GM23338 (cell line): ENCODE data around the gene NEUROG3. TPM values are rescaled to one million over a fixed set of nuclear protein-coding genes. Genes with fewer than 3 reads are reported as not detected.

Experiments
- ATAC-seq: fragments of 200-7000 bp; cut with Tn5 transposase; 3 replicates; pipeline ENCODE4 v1.9.1; 2020
- DNase-seq: peaks from one replicate; pipeline ENCODE4 v3.0.0-alpha.2; 2015; ENCODE audit warnings: low spot score
- H2AFZ ChIP-seq: fragments of 200-600 bp; sonication (generic); 2 replicates; pipeline ENCODE4 v1.8.0; 2016; ENCODE audit warnings: antibody characterized with exemption, mild to moderate bottlenecking, moderate library complexity
- H3F3A ChIP-seq: fragments of 200-600 bp; sonication (generic); replicated peaks from 2 replicates; pipeline ENCODE4 v1.8.0; 2017; ENCODE audit warnings: antibody characterized with exemption, mixed run types, low read depth
- H3K27ac ChIP-seq: fragments of 200-600 bp; sonication (generic); 2 replicates; pipeline ENCODE4 v1.6.1; 2016; ENCODE audit warnings: low read depth
- H3K27me3 ChIP-seq: fragments of 200-600 bp; sonication (generic); 2 replicates; pipeline ENCODE4 v1.8.0; 2016; ENCODE audit warnings: mild to moderate bottlenecking, mixed run types, moderate library complexity; ENCODE audit not compliant: insufficient read depth
- H3K36me3 ChIP-seq: fragments of 200-600 bp; sonication (generic); 2 replicates; pipeline ENCODE4 v1.8.0; 2016; ENCODE audit warnings: mild to moderate bottlenecking; ENCODE audit not compliant: insufficient read depth
- H3K4me1 ChIP-seq: fragments of 200-600 bp; sonication (generic); 2 replicates; pipeline ENCODE4 v1.8.0; 2016; ENCODE audit warnings: mild to moderate bottlenecking, moderate library complexity; ENCODE audit not compliant: insufficient read depth
- H3K4me2 ChIP-seq: fragments of 200-600 bp; sonication (generic); 2 replicates; pipeline ENCODE4 v1.7.1; 2017; ENCODE audit warnings: mixed run types
- H3K4me3 ChIP-seq: fragments of 200-600 bp; sonication (generic); 2 replicates; pipeline ENCODE4 v1.6.1; 2016; ENCODE audit warnings: mixed run types
- H3K79me2 ChIP-seq: fragments of 200-600 bp; sonication (generic); replicated peaks from 2 replicates; pipeline ENCODE4 v1.8.0; 2017; ENCODE audit warnings: mild to moderate bottlenecking; ENCODE audit not compliant: insufficient read depth
- H3K9me2 ChIP-seq: fragments of 200-600 bp; sonication (generic); 2 replicates; pipeline ENCODE4 v1.8.0; 2017; ENCODE audit not compliant: insufficient read depth
- H4K20me1 ChIP-seq: fragments of 200-600 bp; sonication (generic); replicated peaks from 2 replicates; pipeline ENCODE4 v1.8.0; 2017; ENCODE audit warnings: mild to moderate bottlenecking; ENCODE audit not compliant: insufficient read depth
- H3K27ac Mint-ChIP-seq: 2 replicates; pipeline ENCODE4 v1.8.0; 2020; ENCODE audit warnings: inconsistent platforms, mild to moderate bottlenecking, moderate library complexity, mixed read lengths
- H3K27me3 Mint-ChIP-seq: 3 replicates; pipeline ENCODE4 v1.8.0; 2022; ENCODE audit warnings: low read depth, mild to moderate bottlenecking, moderate library complexity, mixed read lengths, inconsistent platforms; ENCODE audit not compliant: insufficient read depth, poor library complexity
- H3K36me3 Mint-ChIP-seq: 3 replicates; pipeline ENCODE4 v1.8.0; 2021; ENCODE audit warnings: low read depth, mild to moderate bottlenecking, inconsistent platforms, moderate library complexity, mixed read lengths
- H3K4me1 Mint-ChIP-seq: 3 replicates; pipeline ENCODE4 v1.8.0; 2020; ENCODE audit warnings: mild to moderate bottlenecking, inconsistent platforms, mixed read lengths
- H3K4me3 Mint-ChIP-seq: 3 replicates; pipeline ENCODE4 v1.8.0; 2021; ENCODE audit warnings: moderate library complexity, mild to moderate bottlenecking, inconsistent platforms, mixed read lengths
- H3K9me3 Mint-ChIP-seq: 3 replicates; pipeline ENCODE4 v1.8.0; 2020; ENCODE audit warnings: moderate library complexity, mild to moderate bottlenecking, inconsistent platforms, mixed read lengths
- CREB1 ChIP-seq: fragments of 250-450 bp; sonication (Bioruptor Pico); IDR thresholded peaks from 2 replicates; pipeline ENCODE4 v1.5.0; 2020; ENCODE audit warnings: low read depth, mild to moderate bottlenecking, moderate library complexity
- EZH2 ChIP-seq: fragments of 200-600 bp; sonication (generic); IDR thresholded peaks from one replicate; pipeline ENCODE4 v1.8.0; 2017; ENCODE audit warnings: antibody characterized with exemption, mild to moderate bottlenecking, low read depth; ENCODE audit not compliant: unreplicated experiment
- EZH2phosphoT487 ChIP-seq: fragments of 200-600 bp; sonication (generic); IDR thresholded peaks from one replicate; pipeline ENCODE4 v1.8.1; 2018; ENCODE audit warnings: antibody characterized with exemption; ENCODE audit not compliant: unreplicated experiment
- JUNB ChIP-seq: IDR thresholded peaks from one replicate; pipeline ENCODE4 v1.6.1; 2016; ENCODE audit warnings: antibody characterized with exemption; ENCODE audit not compliant: unreplicated experiment
- NANOG ChIP-seq: IDR thresholded peaks from 2 replicates; pipeline ENCODE4 v1.6.1; 2016; ENCODE audit warnings: antibody characterized with exemption, borderline replicate concordance
- POLR2AphosphoS5 ChIP-seq: IDR thresholded peaks from 2 replicates; pipeline ENCODE4 v1.6.1; 2016; ENCODE audit warnings: antibody characterized with exemption, low read depth
- STAT1 ChIP-seq: IDR thresholded peaks from one replicate; pipeline ENCODE4 v1.6.1; 2016; ENCODE audit warnings: antibody characterized with exemption; ENCODE audit not compliant: unreplicated experiment
- ZNF114 ChIP-seq: fragments of 250-450 bp; sonication (Bioruptor Pico); IDR thresholded peaks from 2 replicates; pipeline ENCODE4 v1.5.0; 2020; ENCODE audit warnings: mild to moderate bottlenecking, moderate library complexity
- ZNF331 ChIP-seq: fragments of 250-450 bp; sonication (Bioruptor Pico); IDR thresholded peaks from 2 replicates; pipeline ENCODE4 v1.5.0; 2020; ENCODE audit warnings: low read depth, mild to moderate bottlenecking, moderate library complexity
- polyA plus RNA-seq: library from polyadenylated mRNA; unstranded; fragments of >200 nt; fragmentation: Nextera tagmentation; extraction: Ambion mirVana; gene quantifications from 2 replicates; pipeline ENCODE4 v1.2.1, GENCODE V29; 2016
- total RNA-seq: library from RNA; depleted of rRNA; stranded (reverse); fragments of >200 nt; shearing (Covaris generic); gene quantifications from 2 replicates; pipeline ENCODE4 v1.2.3, GENCODE V29; 2014
- TF ChIP-seq, protein P1 (sequence below), 2 experiments: fragments of 200-600 bp in 1 of 2; sonication (generic) in 1 of 2; conservative IDR thresholded peaks; 2 replicates each; pipeline versions ENCODE4 v1.5.1 to v1.6.1; 2016 to 2017; ENCODE audit warnings: antibody characterized with exemption in 2 of 2, low read depth in 2 of 2, mild to moderate bottlenecking in 2 of 2, moderate library complexity in 1 of 2
- TF ChIP-seq, protein P2 (sequence below): fragments of 250-450 bp; sonication (Bioruptor Pico); IDR thresholded peaks from 2 replicates; pipeline ENCODE4 v1.5.0; 2020; ENCODE audit warnings: mild to moderate bottlenecking, moderate library complexity
- TF ChIP-seq, protein P3 (sequence below): IDR thresholded peaks from one replicate; pipeline ENCODE4 v1.6.1; 2018; ENCODE audit warnings: antibody characterized with exemption; ENCODE audit not compliant: unreplicated experiment
- TF ChIP-seq, protein P4 (sequence below): IDR thresholded peaks from 2 replicates; pipeline ENCODE4 v1.6.1; 2016; ENCODE audit warnings: antibody characterized with exemption

Gene NEUROG3
- total and polyA plus RNA-seq, 2 experiments from 2014 or later, result not detected

DNA sequence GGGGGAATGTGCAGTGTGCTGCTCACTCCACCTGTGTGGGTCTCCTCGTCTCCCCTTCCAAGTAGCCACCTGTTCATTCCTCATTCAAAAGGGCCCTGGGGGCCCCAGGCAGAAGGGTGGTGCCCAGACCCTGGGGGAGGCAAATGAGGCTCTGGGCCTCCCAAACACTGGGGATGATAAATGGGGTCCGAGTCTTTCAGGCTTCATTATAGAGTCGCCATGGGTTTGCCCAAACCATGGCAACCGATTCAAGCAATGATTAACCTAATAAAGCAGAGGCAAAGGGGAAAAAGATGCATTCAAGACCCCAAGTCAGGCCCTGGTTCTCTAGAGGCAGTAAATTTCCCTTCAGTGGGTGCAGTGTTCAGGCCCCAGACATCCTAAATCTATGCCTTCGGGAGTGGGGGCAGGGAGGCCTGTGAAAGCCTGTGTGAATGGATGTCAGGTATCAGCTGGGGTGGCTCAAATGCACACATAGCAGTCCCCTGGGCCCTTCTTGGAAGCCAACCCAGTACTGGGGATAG is 10.4 kb downstream of the NEUROG3 start:
- Mint-ChIP-seq H3K36me3 (no peaks in the 10 kb centered on the region), H3K4me1 (peaks cover 11% of the 10 kb centered on the region; the same call in 2 of the 3 replicates), H3K4me3 (no peak overlapping the region), H3K27ac (no peak overlapping the region), H3K27me3 (peaks cover 38% of the 10 kb centered on the region), H3K9me3 (peaks cover under 1% of the 10 kb centered on the region; the same call in 1 of the 3 replicates)
- no peak overlapping the region for H3K4me2 ChIP-seq
- H3F3A ChIP-seq, result no peaks in the 10 kb centered on the region
- no peaks in the 10 kb centered on the region for H3K36me3 ChIP-seq
- H4K20me1 ChIP-seq, result peaks cover 5% of the 10 kb centered on the region
- TF ChIP-seq STAT1, result no peak
- TF ChIP-seq, protein P1, sequence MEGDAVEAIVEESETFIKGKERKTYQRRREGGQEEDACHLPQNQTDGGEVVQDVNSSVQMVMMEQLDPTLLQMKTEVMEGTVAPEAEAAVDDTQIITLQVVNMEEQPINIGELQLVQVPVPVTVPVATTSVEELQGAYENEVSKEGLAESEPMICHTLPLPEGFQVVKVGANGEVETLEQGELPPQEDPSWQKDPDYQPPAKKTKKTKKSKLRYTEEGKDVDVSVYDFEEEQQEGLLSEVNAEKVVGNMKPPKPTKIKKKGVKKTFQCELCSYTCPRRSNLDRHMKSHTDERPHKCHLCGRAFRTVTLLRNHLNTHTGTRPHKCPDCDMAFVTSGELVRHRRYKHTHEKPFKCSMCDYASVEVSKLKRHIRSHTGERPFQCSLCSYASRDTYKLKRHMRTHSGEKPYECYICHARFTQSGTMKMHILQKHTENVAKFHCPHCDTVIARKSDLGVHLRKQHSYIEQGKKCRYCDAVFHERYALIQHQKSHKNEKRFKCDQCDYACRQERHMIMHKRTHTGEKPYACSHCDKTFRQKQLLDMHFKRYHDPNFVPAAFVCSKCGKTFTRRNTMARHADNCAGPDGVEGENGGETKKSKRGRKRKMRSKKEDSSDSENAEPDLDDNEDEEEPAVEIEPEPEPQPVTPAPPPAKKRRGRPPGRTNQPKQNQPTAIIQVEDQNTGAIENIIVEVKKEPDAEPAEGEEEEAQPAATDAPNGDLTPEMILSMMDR (conservative IDR thresholded peaks at IDR 0.05; ENCODE audit: low read depth in 2 of 2), result no peak
- no peak for TF ChIP-seq CREB1 (CRISPR knock-in tag)
- no peak for TF ChIP-seq NANOG
- TF ChIP-seq JUNB, result no peak
- TF ChIP-seq ZNF331 (CRISPR knock-in tag), result no peak
- no peak for TF ChIP-seq ZNF114 (CRISPR knock-in tag)
- TF ChIP-seq, protein P2, sequence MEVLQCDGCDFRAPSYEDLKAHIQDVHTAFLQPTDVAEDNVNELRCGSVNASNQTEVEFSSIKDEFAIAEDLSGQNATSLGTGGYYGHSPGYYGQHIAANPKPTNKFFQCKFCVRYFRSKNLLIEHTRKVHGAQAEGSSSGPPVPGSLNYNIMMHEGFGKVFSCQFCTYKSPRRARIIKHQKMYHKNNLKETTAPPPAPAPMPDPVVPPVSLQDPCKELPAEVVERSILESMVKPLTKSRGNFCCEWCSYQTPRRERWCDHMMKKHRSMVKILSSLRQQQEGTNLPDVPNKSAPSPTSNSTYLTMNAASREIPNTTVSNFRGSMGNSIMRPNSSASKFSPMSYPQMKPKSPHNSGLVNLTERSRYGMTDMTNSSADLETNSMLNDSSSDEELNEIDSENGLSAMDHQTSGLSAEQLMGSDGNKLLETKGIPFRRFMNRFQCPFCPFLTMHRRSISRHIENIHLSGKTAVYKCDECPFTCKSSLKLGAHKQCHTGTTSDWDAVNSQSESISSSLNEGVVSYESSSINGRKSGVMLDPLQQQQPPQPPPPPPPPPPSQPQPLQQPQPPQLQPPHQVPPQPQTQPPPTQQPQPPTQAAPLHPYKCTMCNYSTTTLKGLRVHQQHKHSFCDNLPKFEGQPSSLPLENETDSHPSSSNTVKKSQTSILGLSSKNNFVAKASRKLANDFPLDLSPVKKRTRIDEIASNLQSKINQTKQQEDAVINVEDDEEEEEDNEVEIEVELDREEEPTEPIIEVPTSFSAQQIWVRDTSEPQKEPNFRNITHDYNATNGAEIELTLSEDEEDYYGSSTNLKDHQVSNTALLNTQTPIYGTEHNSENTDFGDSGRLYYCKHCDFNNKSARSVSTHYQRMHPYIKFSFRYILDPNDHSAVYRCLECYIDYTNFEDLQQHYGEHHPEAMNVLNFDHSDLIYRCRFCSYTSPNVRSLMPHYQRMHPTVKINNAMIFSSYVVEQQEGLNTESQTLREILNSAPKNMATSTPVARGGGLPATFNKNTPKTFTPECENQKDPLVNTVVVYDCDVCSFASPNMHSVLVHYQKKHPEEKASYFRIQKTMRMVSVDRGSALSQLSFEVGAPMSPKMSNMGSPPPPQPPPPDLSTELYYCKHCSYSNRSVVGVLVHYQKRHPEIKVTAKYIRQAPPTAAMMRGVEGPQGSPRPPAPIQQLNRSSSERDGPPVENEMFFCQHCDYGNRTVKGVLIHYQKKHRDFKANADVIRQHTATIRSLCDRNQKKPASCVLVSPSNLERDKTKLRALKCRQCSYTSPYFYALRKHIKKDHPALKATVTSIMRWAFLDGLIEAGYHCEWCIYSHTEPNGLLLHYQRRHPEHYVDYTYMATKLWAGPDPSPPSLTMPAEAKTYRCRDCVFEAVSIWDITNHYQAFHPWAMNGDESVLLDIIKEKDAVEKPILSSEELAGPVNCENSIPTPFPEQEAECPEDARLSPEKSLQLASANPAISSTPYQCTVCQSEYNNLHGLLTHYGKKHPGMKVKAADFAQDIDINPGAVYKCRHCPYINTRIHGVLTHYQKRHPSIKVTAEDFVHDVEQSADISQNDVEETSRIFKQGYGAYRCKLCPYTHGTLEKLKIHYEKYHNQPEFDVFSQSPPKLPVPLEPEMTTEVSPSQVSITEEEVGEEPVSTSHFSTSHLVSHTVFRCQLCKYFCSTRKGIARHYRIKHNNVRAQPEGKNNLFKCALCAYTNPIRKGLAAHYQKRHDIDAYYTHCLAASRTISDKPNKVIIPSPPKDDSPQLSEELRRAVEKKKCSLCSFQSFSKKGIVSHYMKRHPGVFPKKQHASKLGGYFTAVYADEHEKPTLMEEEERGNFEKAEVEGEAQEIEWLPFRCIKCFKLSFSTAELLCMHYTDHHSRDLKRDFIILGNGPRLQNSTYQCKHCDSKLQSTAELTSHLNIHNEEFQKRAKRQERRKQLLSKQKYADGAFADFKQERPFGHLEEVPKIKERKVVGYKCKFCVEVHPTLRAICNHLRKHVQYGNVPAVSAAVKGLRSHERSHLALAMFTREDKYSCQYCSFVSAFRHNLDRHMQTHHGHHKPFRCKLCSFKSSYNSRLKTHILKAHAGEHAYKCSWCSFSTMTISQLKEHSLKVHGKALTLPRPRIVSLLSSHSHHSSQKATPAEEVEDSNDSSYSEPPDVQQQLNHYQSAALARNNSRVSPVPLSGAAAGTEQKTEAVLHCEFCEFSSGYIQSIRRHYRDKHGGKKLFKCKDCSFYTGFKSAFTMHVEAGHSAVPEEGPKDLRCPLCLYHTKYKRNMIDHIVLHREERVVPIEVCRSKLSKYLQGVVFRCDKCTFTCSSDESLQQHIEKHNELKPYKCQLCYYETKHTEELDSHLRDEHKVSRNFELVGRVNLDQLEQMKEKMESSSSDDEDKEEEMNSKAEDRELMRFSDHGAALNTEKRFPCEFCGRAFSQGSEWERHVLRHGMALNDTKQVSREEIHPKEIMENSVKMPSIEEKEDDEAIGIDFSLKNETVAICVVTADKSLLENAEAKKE (CRISPR knock-in tag), result no peak
- TF ChIP-seq, protein P3, sequence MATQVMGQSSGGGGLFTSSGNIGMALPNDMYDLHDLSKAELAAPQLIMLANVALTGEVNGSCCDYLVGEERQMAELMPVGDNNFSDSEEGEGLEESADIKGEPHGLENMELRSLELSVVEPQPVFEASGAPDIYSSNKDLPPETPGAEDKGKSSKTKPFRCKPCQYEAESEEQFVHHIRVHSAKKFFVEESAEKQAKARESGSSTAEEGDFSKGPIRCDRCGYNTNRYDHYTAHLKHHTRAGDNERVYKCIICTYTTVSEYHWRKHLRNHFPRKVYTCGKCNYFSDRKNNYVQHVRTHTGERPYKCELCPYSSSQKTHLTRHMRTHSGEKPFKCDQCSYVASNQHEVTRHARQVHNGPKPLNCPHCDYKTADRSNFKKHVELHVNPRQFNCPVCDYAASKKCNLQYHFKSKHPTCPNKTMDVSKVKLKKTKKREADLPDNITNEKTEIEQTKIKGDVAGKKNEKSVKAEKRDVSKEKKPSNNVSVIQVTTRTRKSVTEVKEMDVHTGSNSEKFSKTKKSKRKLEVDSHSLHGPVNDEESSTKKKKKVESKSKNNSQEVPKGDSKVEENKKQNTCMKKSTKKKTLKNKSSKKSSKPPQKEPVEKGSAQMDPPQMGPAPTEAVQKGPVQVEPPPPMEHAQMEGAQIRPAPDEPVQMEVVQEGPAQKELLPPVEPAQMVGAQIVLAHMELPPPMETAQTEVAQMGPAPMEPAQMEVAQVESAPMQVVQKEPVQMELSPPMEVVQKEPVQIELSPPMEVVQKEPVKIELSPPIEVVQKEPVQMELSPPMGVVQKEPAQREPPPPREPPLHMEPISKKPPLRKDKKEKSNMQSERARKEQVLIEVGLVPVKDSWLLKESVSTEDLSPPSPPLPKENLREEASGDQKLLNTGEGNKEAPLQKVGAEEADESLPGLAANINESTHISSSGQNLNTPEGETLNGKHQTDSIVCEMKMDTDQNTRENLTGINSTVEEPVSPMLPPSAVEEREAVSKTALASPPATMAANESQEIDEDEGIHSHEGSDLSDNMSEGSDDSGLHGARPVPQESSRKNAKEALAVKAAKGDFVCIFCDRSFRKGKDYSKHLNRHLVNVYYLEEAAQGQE, result no peak
- TF ChIP-seq, protein P4, sequence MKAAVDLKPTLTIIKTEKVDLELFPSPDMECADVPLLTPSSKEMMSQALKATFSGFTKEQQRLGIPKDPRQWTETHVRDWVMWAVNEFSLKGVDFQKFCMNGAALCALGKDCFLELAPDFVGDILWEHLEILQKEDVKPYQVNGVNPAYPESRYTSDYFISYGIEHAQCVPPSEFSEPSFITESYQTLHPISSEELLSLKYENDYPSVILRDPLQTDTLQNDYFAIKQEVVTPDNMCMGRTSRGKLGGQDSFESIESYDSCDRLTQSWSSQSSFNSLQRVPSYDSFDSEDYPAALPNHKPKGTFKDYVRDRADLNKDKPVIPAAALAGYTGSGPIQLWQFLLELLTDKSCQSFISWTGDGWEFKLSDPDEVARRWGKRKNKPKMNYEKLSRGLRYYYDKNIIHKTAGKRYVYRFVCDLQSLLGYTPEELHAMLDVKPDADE, result no peak
- no peak for TF ChIP-seq EZH2phosphoT487
- TF ChIP-seq POLR2AphosphoS5, result no peak
- TF ChIP-seq EZH2, result no peak
- no peak for DNase-seq
- H3K4me1 ChIP-seq, result peaks cover 16% of the 10 kb centered on the region; the same call in 1 of the 2 replicates
- ATAC-seq, result no peak
- H3K4me3 ChIP-seq, result no peak overlapping the region
- H3K79me2 ChIP-seq, result no peaks in the 10 kb centered on the region
- peaks cover 44% of the 10 kb centered on the region for H3K27me3 ChIP-seq
- no peaks in the 10 kb centered on the region for H3K9me2 ChIP-seq
- H2AFZ ChIP-seq, result no peak overlapping the region
- H3K27ac ChIP-seq, result no peak overlapping the region
